ENCODE results near the gene MARCHF9. TPM values are rescaled to one million over a fixed set of nuclear protein-coding genes. Genes with fewer than 3 reads are reported as not detected.
"Not testable (repeated sequence)": the region's sequence is repeated elsewhere in the genome, so short reads cannot be mapped to it uniquely, and the experiment has no call there.

Gene MARCHF9, protein sequence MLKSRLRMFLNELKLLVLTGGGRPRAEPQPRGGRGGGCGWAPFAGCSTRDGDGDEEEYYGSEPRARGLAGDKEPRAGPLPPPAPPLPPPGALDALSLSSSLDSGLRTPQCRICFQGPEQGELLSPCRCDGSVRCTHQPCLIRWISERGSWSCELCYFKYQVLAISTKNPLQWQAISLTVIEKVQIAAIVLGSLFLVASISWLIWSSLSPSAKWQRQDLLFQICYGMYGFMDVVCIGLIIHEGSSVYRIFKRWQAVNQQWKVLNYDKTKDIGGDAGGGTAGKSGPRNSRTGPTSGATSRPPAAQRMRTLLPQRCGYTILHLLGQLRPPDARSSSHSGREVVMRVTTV
- 10 to 100 TPM in 1 of 10 donors, 1 to 10 TPM in 9; 6.6 to 10.2 (median 7.9) TPM for polyA plus RNA-seq (ENCODE audit: insufficient read length in 10 of 10)
- long read RNA-seq, donor 1, partial matches to known transcripts, result 0 of 4 reads
- long read RNA-seq, donor 1, other reads (novel, unspliced or antisense), result 0 of 4 reads
- long read RNA-seq, donor 2, partial matches to known transcripts, result 0 of 3 reads
- long read RNA-seq, donor 2, other reads (novel, unspliced or antisense), result 0 of 3 reads
- long read RNA-seq, donor 3, result 0 reads
- long read RNA-seq, donor 4, partial matches to known transcripts, result 0 of 2 reads
- long read RNA-seq, donor 4, other reads (novel, unspliced or antisense), result 0 of 2 reads
- long read RNA-seq, donor 5, partial matches to known transcripts, result 0 of 4 reads
- long read RNA-seq, donor 5, other reads (novel, unspliced or antisense), result 0 of 4 reads
- long read RNA-seq, donor 6, transcript MARCH9-201 (4 exons, 2,982 nt), result major isoform, 9 of 9 reads
- long read RNA-seq, donor 6, partial matches to known transcripts, result 0 of 9 reads
- long read RNA-seq, donor 6, other reads (novel, unspliced or antisense), result 0 of 9 reads
- long read RNA-seq, donor 7, partial matches to known transcripts, result 0 of 4 reads
- long read RNA-seq, donor 7, other reads (novel, unspliced or antisense), result 0 of 4 reads
- long read RNA-seq, donor 8, partial matches to known transcripts, result 7 of 9 reads
- long read RNA-seq, donor 8, other reads (novel, unspliced or antisense), result 0 of 9 reads
- long read RNA-seq, donor 9, result 0 reads

DNA sequence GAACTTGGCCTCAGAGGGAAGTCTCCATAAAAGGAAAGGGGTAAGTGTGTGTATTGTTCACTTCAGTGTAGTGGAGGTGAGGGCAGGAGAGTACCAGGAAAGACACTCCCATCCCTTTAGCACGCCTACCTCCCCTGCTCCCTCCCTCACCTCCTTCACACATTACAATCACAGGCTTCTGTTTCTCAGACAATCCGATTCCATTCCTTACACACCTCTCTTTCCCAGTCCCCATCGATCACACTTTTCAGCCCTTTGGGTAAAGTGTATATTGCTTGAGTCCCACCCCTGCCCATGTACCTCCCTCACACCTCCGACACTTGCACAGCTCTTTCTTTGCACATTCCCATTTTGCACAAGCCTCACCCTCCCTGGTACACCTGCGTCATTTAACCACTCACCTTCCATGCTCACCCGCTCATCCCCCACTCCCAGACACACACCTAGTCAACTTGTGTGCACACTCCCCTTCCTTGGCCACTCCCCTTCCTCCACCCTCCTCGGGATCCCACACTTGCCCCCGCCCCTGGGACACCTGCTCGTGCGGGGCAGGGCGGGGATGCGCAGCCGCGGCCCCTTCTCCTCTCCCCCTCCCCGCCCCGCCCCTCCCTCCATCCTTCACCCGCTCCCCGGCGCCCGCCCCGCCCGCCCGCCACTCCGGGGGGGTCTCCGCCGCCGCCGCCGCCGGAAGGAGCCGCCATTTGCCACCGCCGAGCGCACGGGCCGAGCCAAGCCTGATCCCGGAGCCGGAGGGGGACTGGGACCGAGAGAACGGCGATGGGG is at the start of gene MARCHF9:
Gene MARCHF9, plus strand, starts transcription at position 693 of the 783 bp plus-strand sequence. CDS start 426 bp downstream, outside the sequence.
- peak in 1 of 3 donors; percentile 50 for DNase-seq

DNA sequence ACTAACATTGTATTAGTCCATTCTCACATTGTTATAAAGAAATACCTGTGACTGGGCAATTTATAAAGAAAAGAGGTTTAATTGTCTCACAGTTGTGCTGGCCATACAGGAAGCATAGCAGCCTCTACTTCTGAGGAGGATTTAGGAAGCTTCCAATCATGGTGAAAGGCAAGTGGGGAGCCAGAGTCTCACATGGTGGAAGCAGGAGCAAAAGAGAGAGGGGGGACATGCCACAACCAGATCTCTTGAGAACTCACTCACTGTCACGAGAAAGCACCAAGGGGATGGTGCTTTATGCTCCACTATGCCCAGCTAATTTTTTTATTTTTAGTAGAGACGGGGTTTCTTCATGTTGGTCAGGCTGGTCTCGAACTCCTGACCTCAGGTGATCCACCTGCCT is 47.7 kb upstream of the MARCHF9 start:
- DNase-seq, result no peak

DNA sequence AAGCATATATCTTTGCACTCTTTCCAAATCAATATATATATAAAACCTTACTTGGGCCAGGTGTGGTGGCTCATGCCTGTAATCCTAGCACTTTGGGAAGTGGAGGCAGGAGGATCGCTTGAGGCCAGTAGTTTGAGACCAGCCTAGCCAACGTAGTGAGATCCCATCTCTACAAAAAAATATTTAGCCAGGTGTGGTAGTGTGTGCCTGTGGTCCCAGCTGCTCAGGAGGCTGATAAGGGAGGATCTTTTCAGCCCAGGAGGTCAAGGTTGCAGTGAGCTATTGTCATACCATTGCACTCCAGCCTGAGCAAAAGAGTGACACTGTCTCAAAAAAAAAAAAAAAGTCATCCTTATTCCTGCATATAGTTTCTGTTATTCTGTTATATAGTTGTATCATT is 46.6 kb upstream of the MARCHF9 start:
- DNase-seq, result no peak

DNA sequence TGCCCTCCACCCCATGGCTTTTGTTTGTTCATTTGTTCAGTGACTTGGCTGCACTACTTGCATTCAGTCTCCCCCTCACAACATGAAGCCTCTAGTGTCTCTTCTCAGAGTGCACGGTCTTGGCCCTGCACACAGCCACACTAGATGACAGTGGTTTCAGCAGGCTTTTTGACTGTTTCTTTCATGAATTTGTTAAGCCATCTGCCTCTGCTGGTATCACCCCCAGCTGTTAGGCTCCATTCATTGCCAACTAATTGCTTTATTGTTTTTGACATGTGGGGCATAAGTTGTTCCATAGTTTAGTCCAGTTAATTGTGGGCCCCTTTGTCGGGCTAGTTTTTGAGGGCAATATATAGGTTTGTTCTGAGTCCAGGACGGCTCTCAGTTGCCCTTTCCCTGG is 42.2 kb upstream of the MARCHF9 start:
- DNase-seq, result no peak

DNA sequence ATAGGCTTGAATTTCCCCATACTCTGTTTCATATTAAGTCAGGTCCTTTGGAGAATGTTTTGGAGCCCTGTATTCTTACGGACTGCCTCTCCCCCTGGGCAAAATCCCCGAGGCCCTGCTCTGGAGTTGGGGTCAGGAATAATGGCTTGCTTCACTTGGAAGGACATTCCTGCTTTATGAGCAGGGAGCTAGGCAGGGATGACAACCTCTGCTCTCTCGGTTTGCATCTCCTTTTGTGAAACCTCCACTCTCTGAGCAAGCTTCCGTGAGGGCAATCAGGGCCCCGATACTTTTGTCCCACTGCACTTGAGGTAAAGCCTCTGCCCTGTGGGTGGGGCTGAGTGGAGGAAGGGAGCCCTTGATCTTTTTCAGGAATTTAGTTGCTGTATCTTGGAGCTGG is 41.7 kb upstream of the MARCHF9 start:
- DNase-seq, result no peak

DNA sequence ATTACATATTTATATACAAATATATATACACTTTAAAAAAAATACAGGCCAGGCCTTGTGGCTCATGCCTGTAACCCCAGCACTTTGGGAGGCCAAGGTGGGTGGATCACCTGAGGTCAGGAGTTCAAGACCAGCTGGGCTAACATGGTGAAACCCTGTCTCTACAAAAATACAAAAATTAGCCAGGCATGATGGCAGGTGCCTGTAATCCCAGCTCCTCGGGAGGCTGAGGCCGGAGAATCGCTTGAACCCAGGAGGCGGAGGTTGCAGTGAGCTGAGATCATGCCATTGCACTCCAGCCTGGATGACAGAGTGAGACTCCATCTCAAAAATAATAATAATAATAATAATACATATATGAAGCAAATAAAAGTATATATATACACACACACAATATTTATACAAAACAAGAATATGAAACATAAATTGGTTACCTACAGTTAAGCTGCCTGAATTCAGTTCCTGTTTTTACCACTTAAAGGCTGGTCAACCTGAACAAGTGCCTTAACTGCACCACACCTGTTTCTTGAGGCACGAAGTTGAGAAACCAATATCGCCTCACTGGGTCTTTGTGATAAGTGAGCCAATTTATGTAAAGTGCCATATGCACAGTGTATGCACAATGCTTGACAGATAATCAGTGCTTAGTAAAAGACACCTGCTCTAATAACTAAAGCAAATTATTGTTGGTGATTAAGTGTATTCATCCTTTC is 39.7 kb upstream of the MARCHF9 start:
- not testable (repeated sequence) for DNase-seq

DNA sequence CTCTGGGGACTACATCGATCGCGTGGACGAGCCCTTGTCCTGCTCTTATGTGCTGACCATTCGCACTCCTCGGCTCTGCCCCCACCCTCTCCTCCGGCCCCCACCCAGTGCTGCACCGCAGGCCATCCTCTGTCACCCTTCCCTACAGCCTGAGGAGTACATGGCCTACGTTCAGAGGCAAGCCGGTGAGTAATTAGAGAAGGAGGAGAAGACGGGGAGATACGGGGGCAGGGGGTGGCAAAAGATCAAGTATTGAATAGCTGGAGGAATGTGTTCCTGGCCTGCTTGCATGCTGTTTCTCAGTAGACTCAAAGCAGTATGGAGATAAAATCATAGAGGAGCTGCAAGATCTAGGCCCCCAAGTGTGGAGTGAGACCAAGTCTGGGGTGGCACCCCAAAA is 39.1 kb upstream of the MARCHF9 start:
- DNase-seq, result no peak

DNA sequence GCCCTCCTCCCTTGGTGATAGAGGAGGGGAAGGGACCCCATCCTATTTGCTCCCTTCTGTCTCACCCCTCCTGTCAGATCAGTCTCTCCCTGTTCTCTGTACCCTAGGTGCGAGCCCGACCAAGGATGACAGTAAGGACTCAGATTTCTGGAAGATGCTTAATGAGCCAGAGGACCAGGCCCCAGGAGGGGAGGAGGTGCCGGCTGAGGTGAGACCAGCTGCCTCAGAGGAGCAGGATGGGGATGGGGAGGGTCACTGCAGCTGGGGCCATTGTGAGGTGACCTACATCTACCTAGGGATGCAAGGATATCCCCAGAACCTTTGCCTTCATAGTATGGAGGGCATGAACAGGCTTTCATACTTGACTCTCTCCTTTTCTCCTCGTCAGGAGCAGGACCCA is 38.6 kb upstream of the MARCHF9 start:
- no peak for DNase-seq

DNA sequence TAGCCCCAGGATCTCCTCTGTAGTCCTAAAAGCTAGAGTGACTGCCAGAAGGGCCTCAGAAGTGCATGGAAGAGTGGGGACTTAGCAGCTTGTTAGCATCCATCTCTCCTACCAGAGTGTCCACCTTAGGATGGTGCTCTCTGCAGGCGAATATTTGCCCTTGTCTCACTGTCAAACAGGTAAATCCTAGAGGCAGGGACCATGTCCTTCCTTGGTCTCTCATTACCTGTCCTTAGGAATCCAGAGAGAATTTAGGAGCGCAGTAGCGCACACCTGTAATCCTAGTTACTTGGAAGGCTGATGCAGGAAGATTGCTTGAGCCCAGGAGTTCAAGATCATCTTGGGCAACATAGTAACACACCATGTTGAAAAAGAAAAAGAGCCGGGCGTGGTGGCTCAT is 37.8 kb upstream of the MARCHF9 start:
- no peak for DNase-seq

DNA sequence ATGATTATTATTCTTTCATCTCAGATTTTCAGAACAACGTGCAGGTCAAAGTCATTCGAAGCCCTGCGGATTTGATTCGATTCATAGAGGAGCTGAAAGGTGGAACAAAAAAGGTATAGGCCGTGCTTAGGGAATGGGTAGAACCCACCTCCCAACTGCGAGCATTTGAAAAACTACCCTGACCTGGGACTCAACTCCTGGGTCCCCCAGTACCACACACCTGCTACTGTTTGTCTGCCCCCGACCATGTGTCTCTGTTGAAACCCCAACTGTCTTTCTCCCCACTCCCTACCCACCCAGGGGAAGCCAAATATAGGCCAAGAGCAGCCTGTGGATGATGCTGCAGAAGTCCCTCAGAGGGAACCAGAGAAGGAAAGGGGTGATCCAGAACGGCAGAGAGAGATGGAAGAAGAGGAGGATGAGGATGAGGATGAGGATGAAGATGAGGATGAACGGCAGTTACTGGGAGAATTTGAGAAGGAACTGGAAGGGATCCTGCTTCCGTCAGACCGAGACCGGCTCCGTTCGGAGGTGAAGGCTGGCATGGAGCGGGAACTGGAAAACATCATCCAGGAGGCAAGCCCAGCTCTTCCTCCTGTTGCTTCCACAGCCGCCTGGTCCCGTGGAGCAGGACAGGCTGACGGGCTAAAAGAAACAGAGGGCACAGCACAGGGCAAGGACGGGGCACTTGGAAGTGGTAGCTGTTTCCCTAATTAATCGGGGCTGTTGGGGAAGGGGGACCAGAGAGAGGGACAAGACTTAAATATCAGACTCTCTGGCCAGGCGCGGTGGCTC is 36.9 kb upstream of the MARCHF9 start:
- DNase-seq, result no peak

DNA sequence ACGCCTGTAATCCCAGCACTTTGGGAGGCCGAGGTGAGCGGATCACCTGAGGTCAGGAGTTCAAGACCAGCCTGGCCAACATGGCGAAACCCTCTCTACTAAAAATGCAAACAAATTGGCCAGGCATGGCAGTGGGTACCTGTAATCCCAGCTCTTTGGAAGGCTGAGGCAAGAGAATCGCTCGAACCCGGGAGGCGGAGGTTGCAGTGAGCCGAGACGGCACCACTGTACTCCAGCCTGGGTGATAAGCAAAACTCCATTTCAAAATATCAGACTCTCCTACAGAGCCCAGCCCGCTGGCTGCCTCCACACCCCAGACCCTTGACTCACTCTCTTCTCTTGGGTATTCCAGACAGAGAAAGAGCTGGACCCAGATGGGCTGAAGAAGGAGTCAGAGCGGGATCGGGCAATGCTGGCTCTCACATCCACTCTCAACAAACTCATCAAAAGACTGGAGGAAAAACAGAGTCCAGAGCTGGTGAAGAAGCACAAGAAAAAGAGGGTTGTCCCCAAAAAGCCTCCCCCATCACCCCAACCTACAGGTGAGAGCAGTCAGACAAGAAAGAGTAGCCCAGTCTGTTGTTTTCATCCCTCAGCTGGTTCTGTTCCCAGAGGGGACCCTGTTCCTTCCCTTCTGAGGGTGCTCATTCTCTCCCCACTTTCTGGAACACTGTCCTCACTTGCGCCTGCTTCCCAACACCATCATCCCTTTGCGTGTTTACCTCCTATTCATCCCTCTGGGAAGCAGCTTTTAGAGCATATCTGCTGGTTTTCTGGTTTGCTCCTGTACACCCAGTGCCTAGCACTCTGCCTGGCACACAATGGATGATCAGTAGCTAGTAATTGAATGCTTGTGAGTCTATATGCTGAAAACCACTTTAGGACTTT is 36.0 kb upstream of the MARCHF9 start:
- no peak for DNase-seq

DNA sequence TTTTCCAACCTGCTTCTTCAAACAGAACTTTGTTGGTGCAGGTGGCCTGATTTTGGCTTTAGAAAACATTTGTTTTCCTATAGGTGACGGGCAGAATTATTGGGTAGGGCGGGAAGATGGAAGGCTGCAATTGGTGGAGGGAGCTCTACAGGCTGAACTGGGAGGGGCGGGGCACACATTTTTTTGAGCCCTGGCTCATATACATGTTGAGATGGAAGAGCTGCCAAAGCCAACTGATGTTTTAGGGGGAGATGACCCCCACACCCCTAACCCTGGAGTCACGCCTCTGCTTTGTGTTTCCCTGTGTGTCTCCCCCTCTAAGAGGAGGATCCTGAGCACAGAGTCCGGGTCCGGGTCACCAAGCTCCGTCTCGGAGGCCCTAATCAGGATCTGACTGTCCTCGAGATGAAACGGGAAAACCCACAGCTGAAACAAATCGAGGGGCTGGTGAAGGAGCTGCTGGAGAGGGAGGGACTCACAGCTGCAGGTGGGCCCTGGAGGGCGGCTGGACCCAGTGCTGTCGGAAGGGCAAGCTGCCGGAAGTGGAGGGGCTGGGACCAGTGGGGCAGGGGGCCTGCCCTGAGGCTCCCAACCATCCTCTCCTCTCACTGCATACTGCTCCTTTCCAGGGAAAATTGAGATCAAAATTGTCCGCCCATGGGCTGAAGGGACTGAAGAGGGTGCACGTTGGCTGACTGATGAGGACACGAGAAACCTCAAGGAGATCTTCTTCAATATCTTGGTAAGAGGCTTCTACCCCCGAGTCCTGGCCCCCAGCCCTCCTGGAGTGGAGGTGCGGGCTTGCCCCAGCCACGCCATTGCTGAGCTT is 34.9 kb upstream of the MARCHF9 start:
- no peak for DNase-seq

DNA sequence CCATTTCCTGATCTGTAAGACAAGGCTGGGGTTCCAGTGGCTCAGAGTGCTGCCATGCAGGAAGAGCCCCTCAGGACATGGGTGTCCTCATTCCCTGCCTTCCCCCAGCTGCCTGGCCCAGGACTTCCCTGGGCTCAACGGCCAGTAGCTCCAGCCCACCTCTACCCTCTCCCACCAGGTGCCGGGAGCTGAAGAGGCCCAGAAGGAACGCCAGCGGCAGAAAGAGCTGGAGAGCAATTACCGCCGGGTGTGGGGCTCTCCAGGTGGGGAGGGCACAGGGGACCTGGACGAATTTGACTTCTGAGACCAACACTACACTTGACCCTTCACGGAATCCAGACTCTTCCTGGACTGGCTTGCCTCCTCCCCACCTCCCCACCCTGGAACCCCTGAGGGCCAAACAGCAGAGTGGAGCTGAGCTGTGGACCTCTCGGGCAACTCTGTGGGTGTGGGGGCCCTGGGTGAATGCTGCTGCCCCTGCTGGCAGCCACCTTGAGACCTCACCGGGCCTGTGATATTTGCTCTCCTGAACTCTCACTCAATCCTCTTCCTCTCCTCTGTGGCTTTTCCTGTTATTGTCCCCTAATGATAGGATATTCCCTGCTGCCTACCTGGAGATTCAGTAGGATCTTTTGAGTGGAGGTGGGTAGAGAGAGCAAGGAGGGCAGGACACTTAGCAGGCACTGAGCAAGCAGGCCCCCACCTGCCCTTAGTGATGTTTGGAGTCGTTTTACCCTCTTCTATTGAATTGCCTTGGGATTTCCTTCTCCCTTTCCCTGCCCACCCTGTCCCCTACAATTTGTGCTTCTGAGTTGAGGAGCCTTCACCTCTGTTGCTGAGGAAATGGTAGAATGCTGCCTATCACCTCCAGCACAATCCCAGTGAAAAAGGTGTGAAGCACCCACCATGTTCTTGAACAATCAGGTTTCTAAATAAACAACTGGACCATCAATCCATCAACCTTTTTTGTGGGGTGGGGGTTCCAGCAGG is 34.0 kb upstream of the MARCHF9 start:
- no peak for DNase-seq

DNA sequence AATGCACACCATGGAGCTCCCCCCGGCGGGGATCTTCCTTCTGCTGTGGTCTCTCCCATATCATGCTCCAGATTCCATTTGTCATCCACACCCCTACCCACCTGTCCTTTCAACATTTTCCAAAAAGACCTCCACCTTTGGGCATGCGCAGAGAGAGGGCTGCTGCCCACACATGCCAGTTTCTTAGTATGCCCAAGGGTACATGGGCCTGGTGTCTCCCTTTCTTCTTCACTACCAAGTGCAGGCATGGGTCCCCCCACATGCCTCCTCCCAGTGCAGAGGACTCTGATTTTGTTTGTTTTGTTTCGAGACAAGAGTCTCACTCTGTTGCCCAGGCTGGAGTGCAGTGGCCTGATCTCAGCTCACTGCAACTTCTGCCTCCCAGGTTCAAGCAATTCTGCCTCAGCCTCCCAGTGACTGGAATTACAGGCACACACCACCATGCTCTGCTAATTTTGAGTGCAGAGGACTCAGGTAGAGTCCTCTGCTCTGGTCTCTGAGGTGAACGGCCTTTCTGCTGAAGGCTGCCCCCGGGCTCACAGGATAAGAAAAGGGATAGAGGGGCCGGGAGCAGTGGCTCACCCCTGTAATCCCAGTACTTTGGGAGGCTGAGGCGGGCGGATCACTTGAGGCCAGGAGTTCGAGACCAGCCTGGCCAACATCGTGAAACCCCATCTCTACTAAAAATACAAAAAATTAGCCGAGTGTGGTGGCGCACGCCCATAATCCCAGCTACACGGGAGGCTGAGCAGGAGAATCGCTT is 32.9 kb upstream of the MARCHF9 start:
- DNase-seq, result not testable (repeated sequence)

DNA sequence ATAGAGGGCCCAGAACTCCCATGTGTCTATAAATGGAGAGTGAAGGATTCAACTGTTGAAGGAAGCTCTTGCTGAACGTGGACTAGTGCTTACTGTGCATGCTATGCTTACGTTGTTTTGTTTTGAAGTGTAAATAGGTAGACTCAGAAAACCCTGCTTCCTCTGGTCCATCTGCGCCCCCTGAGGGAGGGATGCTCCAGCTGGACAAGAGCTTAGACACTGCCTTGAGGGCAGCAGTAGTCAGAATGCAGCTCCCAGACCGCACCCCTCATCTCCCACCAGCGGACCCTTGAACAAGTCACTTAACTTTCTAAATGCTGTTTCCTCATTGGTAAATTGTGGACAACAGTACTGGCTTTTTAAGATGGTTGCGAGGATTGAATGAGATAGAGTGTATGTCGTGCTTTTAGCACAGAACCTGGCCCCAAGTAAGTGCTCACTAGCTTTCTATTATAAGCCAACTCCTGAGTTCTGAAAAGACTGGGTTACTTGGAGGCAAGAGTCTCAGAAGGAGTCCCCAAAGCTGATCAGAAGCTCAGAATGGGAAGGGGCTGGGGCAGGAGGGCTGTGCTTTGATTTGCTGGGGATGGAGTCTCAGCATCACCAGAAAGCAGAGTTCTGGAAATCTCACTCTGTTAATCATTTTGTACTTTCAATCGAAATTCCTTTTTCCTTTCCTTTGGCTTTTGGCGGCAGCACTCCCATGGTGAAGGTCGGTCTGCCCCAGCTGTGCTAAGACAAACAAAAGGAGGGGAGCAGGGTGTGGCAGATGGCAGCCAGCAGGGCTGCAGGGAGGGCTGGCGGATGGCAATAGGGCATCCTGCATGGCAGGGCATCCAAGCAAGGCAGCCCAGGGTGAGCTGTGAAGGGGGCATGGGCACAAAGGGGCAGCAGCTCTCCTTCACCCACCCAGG is 31.9 kb upstream of the MARCHF9 start:
- peak in 1 of 3 donors; percentile 7 for DNase-seq

Measured in muscle of back (tissue), 13 donors.